Measurements from ENCODE around the gene DNAI4. TPM values are rescaled to one million over a fixed set of nuclear protein-coding genes. Genes with fewer than 3 reads are reported as not detected.

The DNAI4 gene
- total RNA-seq, 1 experiment from 2014 or later, result 7.2 TPM

DNA sequence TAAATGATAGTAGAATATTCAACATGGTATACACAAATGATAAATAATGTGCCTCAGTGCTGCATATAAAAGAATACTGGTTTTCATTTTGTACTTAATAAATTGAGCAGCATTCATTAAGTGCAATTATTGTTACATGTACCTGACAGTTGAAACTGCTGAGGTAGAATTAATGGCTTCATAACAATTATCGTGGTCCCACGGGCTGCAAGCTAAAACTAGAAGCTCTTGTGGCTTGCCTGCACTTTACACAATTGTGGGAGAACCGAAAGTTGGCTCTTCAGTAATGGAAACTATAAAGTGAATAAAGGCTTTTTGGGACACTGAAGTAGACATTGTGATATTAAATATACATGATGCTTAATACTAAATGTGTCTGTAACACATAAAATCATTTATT lies 146.8 kb downstream of the DNAI4 start:
- Histone ChIP-seq H3K36me3 (ENCODE audit: control insufficient read depth, insufficient read depth, low read length) (no peaks in the 10 kb centered on the region), H3K9me3 (ENCODE audit: control insufficient read depth, insufficient read depth, low read depth, low read length) (no peaks in the 10 kb centered on the region), H3K27ac (ENCODE audit: low read length) (no peak overlapping the region), H3K27me3 (ENCODE audit: control insufficient read depth, insufficient read depth, low read length) (peaks cover 2% of the 10 kb centered on the region; the same call in 1 of the 2 replicates), H3K4me3 (ENCODE audit: low read depth in 2 of 2, low read length in 2 of 2) (no peak overlapping the region), H3K4me1 (ENCODE audit: control insufficient read depth, insufficient read depth, low read length) (no peaks in the 10 kb centered on the region)
- in situ Hi-C loops (cut with HindIII; ENCODE audit: low pct_unique_long_range_greater_than_20kb, low sequenced_read_pairs) (no loop called here), intact Hi-C loops (cut with micrococcal nuclease; ENCODE audit: unreplicated experiment) (no loop called here)
- ChIA-PET POLR2A (no interaction called here), CTCF (no interaction called here)
- no TSS peak for BruUV-seq (replicated peaks)
- ATAC-seq, result no peak
- no peak for DNase-seq (ENCODE audit: low read depth, low spot score)
- no peak for TF ChIP-seq TCF7L2 (IDR thresholded peaks at IDR 0.05; ENCODE audit: low read depth, low read length)
- no peak for TF ChIP-seq REST (IDR thresholded peaks at IDR 0.05; ENCODE audit: insufficient read depth in 1 of 2, low read depth in 2 of 2, low read length in 1 of 2)
- TF ChIP-seq POLR2AphosphoS5 (IDR thresholded peaks at IDR 0.05; ENCODE audit: low read depth, low read length), result no peak
- TF ChIP-seq, protein P1, sequence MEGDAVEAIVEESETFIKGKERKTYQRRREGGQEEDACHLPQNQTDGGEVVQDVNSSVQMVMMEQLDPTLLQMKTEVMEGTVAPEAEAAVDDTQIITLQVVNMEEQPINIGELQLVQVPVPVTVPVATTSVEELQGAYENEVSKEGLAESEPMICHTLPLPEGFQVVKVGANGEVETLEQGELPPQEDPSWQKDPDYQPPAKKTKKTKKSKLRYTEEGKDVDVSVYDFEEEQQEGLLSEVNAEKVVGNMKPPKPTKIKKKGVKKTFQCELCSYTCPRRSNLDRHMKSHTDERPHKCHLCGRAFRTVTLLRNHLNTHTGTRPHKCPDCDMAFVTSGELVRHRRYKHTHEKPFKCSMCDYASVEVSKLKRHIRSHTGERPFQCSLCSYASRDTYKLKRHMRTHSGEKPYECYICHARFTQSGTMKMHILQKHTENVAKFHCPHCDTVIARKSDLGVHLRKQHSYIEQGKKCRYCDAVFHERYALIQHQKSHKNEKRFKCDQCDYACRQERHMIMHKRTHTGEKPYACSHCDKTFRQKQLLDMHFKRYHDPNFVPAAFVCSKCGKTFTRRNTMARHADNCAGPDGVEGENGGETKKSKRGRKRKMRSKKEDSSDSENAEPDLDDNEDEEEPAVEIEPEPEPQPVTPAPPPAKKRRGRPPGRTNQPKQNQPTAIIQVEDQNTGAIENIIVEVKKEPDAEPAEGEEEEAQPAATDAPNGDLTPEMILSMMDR (IDR thresholded peaks at IDR 0.05), result no peak
- no peak for TF ChIP-seq SIN3A (IDR thresholded peaks at IDR 0.05; ENCODE audit: borderline replicate concordance, insufficient read depth, low read depth, low read length)

GRCh38 chr1:66775646-66776045 lies 149.0 kb downstream of the DNAI4 start:
- CTCF ChIA-PET, result no interaction called here
- Histone ChIP-seq H3K27ac (ENCODE audit: low read length) (no peak overlapping the region), H3K4me1 (ENCODE audit: control insufficient read depth, insufficient read depth, low read length) (no peaks in the 10 kb centered on the region), H3K36me3 (ENCODE audit: control insufficient read depth, insufficient read depth, low read length) (no peaks in the 10 kb centered on the region), H3K4me3 (ENCODE audit: low read depth in 2 of 2, low read length in 2 of 2) (no peak overlapping the region), H3K27me3 (ENCODE audit: control insufficient read depth, insufficient read depth, low read length) (peaks cover 2% of the 10 kb centered on the region; the same call in 1 of the 2 replicates), H3K9me3 (ENCODE audit: control insufficient read depth, insufficient read depth, low read depth, low read length) (no peaks in the 10 kb centered on the region)
- POLR2A ChIA-PET, result no interaction called here
- ATAC-seq (no peak), DNase-seq (ENCODE audit: low read depth, low spot score) (no peak)
- intact Hi-C loops (cut with micrococcal nuclease; ENCODE audit: unreplicated experiment), result no loop called here
- no TSS peak for BruUV-seq (replicated peaks)
- in situ Hi-C loops (cut with HindIII; ENCODE audit: low pct_unique_long_range_greater_than_20kb, low sequenced_read_pairs), result no loop called here
- TF ChIP-seq TCF7L2 (IDR thresholded peaks at IDR 0.05; ENCODE audit: low read depth, low read length), result no peak
- TF ChIP-seq POLR2AphosphoS5 (IDR thresholded peaks at IDR 0.05; ENCODE audit: low read depth, low read length), result no peak
- TF ChIP-seq, protein P1 (IDR thresholded peaks at IDR 0.05), result no peak
- TF ChIP-seq SIN3A (IDR thresholded peaks at IDR 0.05; ENCODE audit: borderline replicate concordance, insufficient read depth, low read depth, low read length), result no peak
- TF ChIP-seq REST (IDR thresholded peaks at IDR 0.05; ENCODE audit: insufficient read depth in 1 of 2, low read depth in 2 of 2, low read length in 1 of 2), result no peak

Measured in Panc1 (cell line).